Mesenchymal stem cell (in vitro differentiated cells and primary cell): ENCODE measurements around the gene CD59.
A peak's percentile ranks its signal among the peaks of the same experiment; 100 is the strongest.
"Not testable (repeated sequence)": the region's sequence is repeated elsewhere in the genome, so short reads cannot be mapped to it uniquely, and the experiment has no call there.

Source experiments
- DNase-seq: peaks from one replicate; pipeline ENCODE4 v3.0.0-alpha.2; 2013
- H2AFZ ChIP-seq: one replicate; pipeline ENCODE4 v1.6.1; 2013; ENCODE audit warnings: low read depth, mild to moderate bottlenecking, control low read depth, inconsistent platforms, low read length, moderate library complexity
- H2AK5ac ChIP-seq: 2 replicates; pipeline ENCODE4 v1.6.1; 2013; ENCODE audit warnings: low read length, moderate library complexity, mild to moderate bottlenecking, inconsistent platforms; ENCODE audit not compliant: severe bottlenecking
- H2BK120ac ChIP-seq: one replicate; pipeline ENCODE4 v1.6.1; 2013; ENCODE audit warnings: low read depth, mild to moderate bottlenecking, inconsistent platforms, low read length, moderate library complexity
- H2BK12ac ChIP-seq, 2 experiments: one replicate each; pipeline ENCODE4 v1.6.1; 2013; ENCODE audit warnings: inconsistent platforms in 2 of 2, low read length in 2 of 2, mild to moderate bottlenecking in 2 of 2, moderate library complexity in 2 of 2, control low read depth in 1 of 2
- H2BK15ac ChIP-seq: one replicate; pipeline ENCODE4 v1.6.1; 2013; ENCODE audit warnings: mild to moderate bottlenecking, low read depth, inconsistent platforms; ENCODE audit not compliant: poor library complexity, severe bottlenecking
- H2BK5ac ChIP-seq: 2 replicates; pipeline ENCODE4 v1.6.1; 2013; ENCODE audit warnings: low read depth, mild to moderate bottlenecking, low read length, control low read depth, inconsistent platforms; ENCODE audit not compliant: poor library complexity, severe bottlenecking
- H3K14ac ChIP-seq, 2 experiments: one replicate each; pipeline ENCODE4 v1.6.1; 2013; ENCODE audit warnings: inconsistent platforms in 2 of 2, low read length in 2 of 2, control low read depth in 1 of 2, mild to moderate bottlenecking in 1 of 2, moderate library complexity in 1 of 2
- H3K18ac ChIP-seq, 2 experiments: one replicate each; pipeline ENCODE4 v1.6.1; 2013; ENCODE audit warnings: inconsistent platforms in 2 of 2, low read length in 2 of 2, control low read depth in 1 of 2, low read depth in 1 of 2, mild to moderate bottlenecking in 1 of 2
- H3K23ac ChIP-seq, 2 experiments: one replicate each; pipeline ENCODE4 v1.6.1; 2013; ENCODE audit warnings: inconsistent platforms in 2 of 2, low read length in 2 of 2, mild to moderate bottlenecking in 2 of 2, moderate library complexity in 2 of 2, control low read depth in 1 of 2
- H3K27ac ChIP-seq: 2 replicates; pipeline ENCODE4 v1.5.1; 2013; ENCODE audit warnings: mild to moderate bottlenecking, moderate library complexity, low read length, control low read depth, inconsistent platforms; ENCODE audit not compliant: poor library complexity, severe bottlenecking
- H3K27me3 ChIP-seq, 2 experiments: 2 replicates each; pipeline versions ENCODE4 v1.6.1 to v1.7.0; 2013; ENCODE audit warnings: low read length in 2 of 2, mild to moderate bottlenecking in 2 of 2, moderate library complexity in 2 of 2, control low read depth in 1 of 2, inconsistent platforms in 1 of 2; ENCODE audit not compliant: control insufficient read depth in 1 of 2, insufficient read depth in 1 of 2
- H3K36me3 ChIP-seq, 2 experiments: 2 replicates each; pipeline versions ENCODE4 v1.6.1 to v1.7.0; 2013; ENCODE audit warnings: low read length in 2 of 2, control low read depth in 1 of 2, inconsistent platforms in 1 of 2, low read depth in 1 of 2, mild to moderate bottlenecking in 1 of 2; ENCODE audit not compliant: insufficient read depth in 2 of 2, control insufficient read depth in 1 of 2
- H3K4ac ChIP-seq, 2 experiments: one replicate each; pipeline ENCODE4 v1.6.1; 2013; ENCODE audit warnings: inconsistent platforms in 2 of 2, low read length in 2 of 2, mild to moderate bottlenecking in 2 of 2, moderate library complexity in 2 of 2, control low read depth in 1 of 2, low read depth in 1 of 2
- H3K4me1 ChIP-seq: 2 replicates; pipeline ENCODE4 v1.6.1; 2013; ENCODE audit warnings: low read depth, low read length, control low read depth; ENCODE audit not compliant: control insufficient read depth, insufficient read depth
- H3K4me2 ChIP-seq: 2 replicates; pipeline ENCODE4 v1.6.1; 2013; ENCODE audit warnings: low read length, mild to moderate bottlenecking, inconsistent platforms; ENCODE audit not compliant: poor library complexity, severe bottlenecking
- H3K4me3 ChIP-seq, 2 experiments: 2 replicates each; pipeline versions ENCODE4 v1.5.1 to v1.7.0; 2013; ENCODE audit warnings: low read length in 2 of 2, mild to moderate bottlenecking in 2 of 2, control low read depth in 1 of 2, low read depth in 1 of 2; ENCODE audit not compliant: insufficient read depth in 1 of 2
- H3K79me1 ChIP-seq: replicated peaks from 2 replicates; pipeline ENCODE4 v1.6.1; 2013; ENCODE audit warnings: mild to moderate bottlenecking, control low read depth, low read length, inconsistent platforms; ENCODE audit not compliant: poor library complexity, severe bottlenecking
- H3K9ac ChIP-seq: 2 replicates; pipeline ENCODE4 v1.7.0; 2013; ENCODE audit warnings: mild to moderate bottlenecking, low read length, moderate library complexity
- H3K9me3 ChIP-seq: 2 replicates; pipeline ENCODE4 v1.7.0; 2013; ENCODE audit warnings: mild to moderate bottlenecking, low read length; ENCODE audit not compliant: control insufficient read depth
- H4K8ac ChIP-seq: one replicate; pipeline ENCODE4 v1.6.1; 2013; ENCODE audit warnings: inconsistent platforms, mild to moderate bottlenecking, low read length, moderate library complexity
- H4K91ac ChIP-seq: one replicate; pipeline ENCODE4 v1.6.1; 2013; ENCODE audit warnings: mild to moderate bottlenecking, low read length, inconsistent platforms
- WGBS: methylation state at CpG from one replicate; pipeline ENCODE4 v1.1.7; 2013; ENCODE audit warnings: mixed read lengths; 5-methylcytosine and 5-hydroxymethylcytosine counted together

The CD59 gene

GRCh38 chr11:33731723-33732531 lies 4.3 kb downstream of the CD59 start:
- Histone ChIP-seq H4K8ac (no peak overlapping the region), H2BK12ac (no peak overlapping the region), H3K9me3 (no peaks in the 10 kb centered on the region), H3K79me1 (no peaks in the 10 kb centered on the region), H3K4me1 (peaks cover 8% of the 10 kb centered on the region), H3K18ac (no peak overlapping the region), H3K27me3 (no peaks in the 10 kb centered on the region), H2BK5ac (no peak overlapping the region), H3K14ac (no peak overlapping the region), H2AFZ (no peak overlapping the region), H4K91ac (no peak overlapping the region), H2BK120ac (no peak overlapping the region), H3K9ac (no peak overlapping the region), H3K4me2 (no peak overlapping the region), H2AK5ac (no peak overlapping the region), H3K36me3 (peaks cover 0 to 43% of the 10 kb centered on the region in 2 experiments), H3K4me3 (peak overlapping the region in 1 of 2 experiments; percentile 57), H2BK15ac (no peak overlapping the region), H3K27ac (no peak overlapping the region), H3K4ac (no peak overlapping the region), H3K23ac (no peak overlapping the region)
- 94% methylated on average over 8 of the region's 9 CpGs for WGBS
- no peak for DNase-seq

- Histone ChIP-seq H3K4me2 (no peak overlapping the region), H3K14ac (no peak overlapping the region), H2AFZ (no peak overlapping the region), H4K91ac (no peak overlapping the region), H2BK5ac (no peak overlapping the region), H3K4ac (no peak overlapping the region), H3K79me1 (no peaks in the 10 kb centered on the region), H2BK12ac (no peak overlapping the region), H3K27me3 (no peaks in the 10 kb centered on the region), H4K8ac (no peak overlapping the region), H2AK5ac (no peak overlapping the region), H3K27ac (no peak overlapping the region), H3K9me3 (no peaks in the 10 kb centered on the region), H2BK120ac (no peak overlapping the region), H2BK15ac (no peak overlapping the region), H3K36me3 (peaks cover 0 to 43% of the 10 kb centered on the region in 2 experiments), H3K4me1 (peaks cover 5% of the 10 kb centered on the region), H3K9ac (peak overlapping the region; percentile 48), H3K18ac (no peak overlapping the region), H3K4me3 (peak overlapping the region in 1 of 2 experiments; percentile 57), H3K23ac (no peak overlapping the region)
- WGBS: 91% methylated on average over 3 of the region's 7 CpGs
- DNase-seq: no peak
Measured at GRCh38 chr11:33730716-33731115, 5.5 kb downstream of the CD59 start.

GRCh38 chr11:33729072-33729664 lies 7.1 kb downstream of the CD59 start:
- H3K27me3 ChIP-seq: not testable (repeated sequence)

GRCh38 chr11:33727539-33727938 lies 8.7 kb downstream of the CD59 start:
- not testable (repeated sequence) for H2BK12ac ChIP-seq, H3K79me1 ChIP-seq, H3K23ac ChIP-seq, H2AFZ ChIP-seq, H2BK5ac ChIP-seq, H3K14ac ChIP-seq, H2BK15ac ChIP-seq, H2AK5ac ChIP-seq, H3K18ac ChIP-seq, H3K4me2 ChIP-seq, H3K9ac ChIP-seq, H4K91ac ChIP-seq, H3K4ac ChIP-seq, H3K4me3 ChIP-seq, H3K27ac ChIP-seq, H2BK120ac ChIP-seq, H3K27me3 ChIP-seq, H4K8ac ChIP-seq, H3K9me3 ChIP-seq, DNase-seq
- 80% methylated on average over 1 of the region's 1 CpG for WGBS
- H3K36me3 ChIP-seq: peaks cover 2 to 44% of the 10 kb centered on the region in 2 experiments
- peaks cover 17% of the 10 kb centered on the region for H3K4me1 ChIP-seq

More at GRCh38 chr11:33729072-33729664, 7.1 kb downstream of the CD59 start:
- not testable (repeated sequence) for H2BK5ac ChIP-seq, H3K79me1 ChIP-seq, H2AFZ ChIP-seq, H2BK12ac ChIP-seq, H3K9ac ChIP-seq, H4K91ac ChIP-seq, H2BK15ac ChIP-seq, H3K4me2 ChIP-seq, H3K4me1 ChIP-seq, H2AK5ac ChIP-seq, H3K4ac ChIP-seq, H2BK120ac ChIP-seq, H4K8ac ChIP-seq, H3K23ac ChIP-seq, H3K14ac ChIP-seq, H3K4me3 ChIP-seq, H3K18ac ChIP-seq, H3K9me3 ChIP-seq, H3K27ac ChIP-seq, DNase-seq
- peaks cover 0 to 47% of the 10 kb centered on the region in 2 experiments for H3K36me3 ChIP-seq
- WGBS: 100% methylated on average over 2 of the region's 5 CpGs
